ENCODE measurements around the gene MRO.

MRO gene

GRCh38 chr18:50775726-50776125 lies 44.1 kb downstream of the MRO start:
- no peak for DNase-seq (ENCODE audit: low read depth, low spot score)
- Histone ChIP-seq H3K27me3 (ENCODE audit: control insufficient read depth, insufficient read depth, low read length) (no peaks in the 10 kb centered on the region), H3K4me3 (ENCODE audit: low read length) (no peak overlapping the region), H3K27ac (ENCODE audit: low read length) (no peak overlapping the region), H3K36me3 (ENCODE audit: control insufficient read depth, insufficient read depth, low read length) (no peaks in the 10 kb centered on the region), H3K4me1 (ENCODE audit: control insufficient read depth, insufficient read depth, low read length) (peaks cover 3% of the 10 kb centered on the region; the same call in 1 of the 2 replicates), H3K9me3 (ENCODE audit: control insufficient read depth, insufficient read depth, low read length) (no peaks in the 10 kb centered on the region)
- no CpG with 5 or more reads among the region's 14 CpGs for WGBS (ENCODE audit: insufficient coverage, insufficient read length)

- no peak overlapping the region for H3K4me3 ChIP-seq (ENCODE audit: low read length)
- no CpG with 5 or more reads among the region's 9 CpGs for WGBS (ENCODE audit: insufficient coverage, insufficient read length)
- no peaks in the 10 kb centered on the region for H3K36me3 ChIP-seq (ENCODE audit: control insufficient read depth, insufficient read depth, low read length)
- H3K27ac ChIP-seq (ENCODE audit: low read length): no peak overlapping the region
- H3K9me3 ChIP-seq (ENCODE audit: control insufficient read depth, insufficient read depth, low read length): no peaks in the 10 kb centered on the region
- H3K27me3 ChIP-seq (ENCODE audit: control insufficient read depth, insufficient read depth, low read length): no peaks in the 10 kb centered on the region
- no peak for DNase-seq (ENCODE audit: low read depth, low spot score)
- peaks cover 3% of the 10 kb centered on the region; the same call in 1 of the 2 replicates for H3K4me1 ChIP-seq (ENCODE audit: control insufficient read depth, insufficient read depth, low read length)
These were observed 44.6 kb downstream of the MRO start for GRCh38 chr18:50775207-50775606.

- DNase-seq (ENCODE audit: low read depth, low spot score): no peak
- Histone ChIP-seq H3K4me1 (ENCODE audit: control insufficient read depth, insufficient read depth, low read length) (no peaks in the 10 kb centered on the region), H3K4me3 (ENCODE audit: low read length) (no peak overlapping the region), H3K9me3 (ENCODE audit: control insufficient read depth, insufficient read depth, low read length) (no peaks in the 10 kb centered on the region), H3K27ac (ENCODE audit: low read length) (no peak overlapping the region), H3K27me3 (ENCODE audit: control insufficient read depth, insufficient read depth, low read length) (no peaks in the 10 kb centered on the region), H3K36me3 (ENCODE audit: control insufficient read depth, insufficient read depth, low read length) (no peaks in the 10 kb centered on the region)
These were observed 50.4 kb downstream of the MRO start for GRCh38 chr18:50769463-50769862.

GRCh38 chr18:50757358-50757757 lies 62.5 kb downstream of the MRO start:
- Histone ChIP-seq H3K36me3 (ENCODE audit: control insufficient read depth, insufficient read depth, low read length) (no peaks in the 10 kb centered on the region), H3K4me1 (ENCODE audit: control insufficient read depth, insufficient read depth, low read length) (no peaks in the 10 kb centered on the region), H3K27ac (ENCODE audit: low read length) (no peak overlapping the region), H3K27me3 (ENCODE audit: control insufficient read depth, insufficient read depth, low read length) (no peaks in the 10 kb centered on the region), H3K9me3 (ENCODE audit: control insufficient read depth, insufficient read depth, low read length) (no peaks in the 10 kb centered on the region), H3K4me3 (ENCODE audit: low read length) (no peak overlapping the region)
- WGBS (ENCODE audit: insufficient coverage, insufficient read length): no CpG with 5 or more reads among the region's 7 CpGs
- DNase-seq (ENCODE audit: low read depth, low spot score): no peak

- no peaks in the 10 kb centered on the region for H3K36me3 ChIP-seq (ENCODE audit: control insufficient read depth, insufficient read depth, low read length)
- H3K4me3 ChIP-seq (ENCODE audit: low read length): no peak overlapping the region
- H3K9me3 ChIP-seq (ENCODE audit: control insufficient read depth, insufficient read depth, low read length): no peaks in the 10 kb centered on the region
- H3K27ac ChIP-seq (ENCODE audit: low read length): no peak overlapping the region
- no peaks in the 10 kb centered on the region for H3K27me3 ChIP-seq (ENCODE audit: control insufficient read depth, insufficient read depth, low read length)
- no peaks in the 10 kb centered on the region for H3K4me1 ChIP-seq (ENCODE audit: control insufficient read depth, insufficient read depth, low read length)
- no CpG with 5 or more reads among the region's 3 CpGs for WGBS (ENCODE audit: insufficient coverage, insufficient read length)
- DNase-seq (ENCODE audit: low read depth, low spot score): no peak
These were observed 65.5 kb downstream of the MRO start for GRCh38 chr18:50754297-50754696.

- Histone ChIP-seq H3K27me3 (ENCODE audit: control insufficient read depth, insufficient read depth, low read length) (no peaks in the 10 kb centered on the region), H3K36me3 (ENCODE audit: control insufficient read depth, insufficient read depth, low read length) (no peaks in the 10 kb centered on the region), H3K4me1 (ENCODE audit: control insufficient read depth, insufficient read depth, low read length) (no peaks in the 10 kb centered on the region), H3K27ac (ENCODE audit: low read length) (no peak overlapping the region), H3K4me3 (ENCODE audit: low read length) (no peak overlapping the region), H3K9me3 (ENCODE audit: control insufficient read depth, insufficient read depth, low read length) (no peaks in the 10 kb centered on the region)
- no CpG with 5 or more reads among the region's 1 CpG for WGBS (ENCODE audit: insufficient coverage, insufficient read length)
- DNase-seq (ENCODE audit: low read depth, low spot score): no peak
These were observed 66.5 kb downstream of the MRO start for GRCh38 chr18:50753311-50753710.

GRCh38 chr18:50751947-50752346 lies 67.9 kb downstream of the MRO start:
- no CpG with 5 or more reads among the region's 1 CpG for WGBS (ENCODE audit: insufficient coverage, insufficient read length)

GRCh38 chr18:50751490-50751889 lies 68.3 kb downstream of the MRO start:
- WGBS (ENCODE audit: insufficient coverage, insufficient read length): no CpG with 5 or more reads among the region's 5 CpGs

More at GRCh38 chr18:50751947-50752346, 67.9 kb downstream of the MRO start:
- Histone ChIP-seq H3K27me3 (ENCODE audit: control insufficient read depth, insufficient read depth, low read length) (no peaks in the 10 kb centered on the region), H3K36me3 (ENCODE audit: control insufficient read depth, insufficient read depth, low read length) (no peaks in the 10 kb centered on the region), H3K4me3 (ENCODE audit: low read length) (no peak overlapping the region), H3K9me3 (ENCODE audit: control insufficient read depth, insufficient read depth, low read length) (no peaks in the 10 kb centered on the region), H3K4me1 (ENCODE audit: control insufficient read depth, insufficient read depth, low read length) (peaks cover 2% of the 10 kb centered on the region; the same call in 1 of the 2 replicates), H3K27ac (ENCODE audit: low read length) (no peak overlapping the region)
- DNase-seq (ENCODE audit: low read depth, low spot score): no peak

GRCh38 chr18:50750546-50750945 lies 69.3 kb downstream of the MRO start:
- Histone ChIP-seq H3K27me3 (ENCODE audit: control insufficient read depth, insufficient read depth, low read length) (no peaks in the 10 kb centered on the region), H3K9me3 (ENCODE audit: control insufficient read depth, insufficient read depth, low read length) (no peaks in the 10 kb centered on the region)
- WGBS (ENCODE audit: insufficient coverage, insufficient read length): no CpG with 5 or more reads among the region's 2 CpGs

More at GRCh38 chr18:50751490-50751889, 68.3 kb downstream of the MRO start:
- Histone ChIP-seq H3K36me3 (ENCODE audit: control insufficient read depth, insufficient read depth, low read length) (no peaks in the 10 kb centered on the region), H3K27ac (ENCODE audit: low read length) (no peak overlapping the region), H3K9me3 (ENCODE audit: control insufficient read depth, insufficient read depth, low read length) (no peaks in the 10 kb centered on the region), H3K4me1 (ENCODE audit: control insufficient read depth, insufficient read depth, low read length) (peaks cover 2% of the 10 kb centered on the region; the same call in 1 of the 2 replicates), H3K27me3 (ENCODE audit: control insufficient read depth, insufficient read depth, low read length) (no peaks in the 10 kb centered on the region), H3K4me3 (ENCODE audit: low read length) (no peak overlapping the region)
- no peak for DNase-seq (ENCODE audit: low read depth, low spot score)

GRCh38 chr18:50749945-50750344 lies 69.9 kb downstream of the MRO start:
- no peak for DNase-seq (ENCODE audit: low read depth, low spot score)
- no peaks in the 10 kb centered on the region for H3K27me3 ChIP-seq (ENCODE audit: control insufficient read depth, insufficient read depth, low read length)
- no peaks in the 10 kb centered on the region for H3K36me3 ChIP-seq (ENCODE audit: control insufficient read depth, insufficient read depth, low read length)
- no peaks in the 10 kb centered on the region for H3K9me3 ChIP-seq (ENCODE audit: control insufficient read depth, insufficient read depth, low read length)
- H3K4me3 ChIP-seq (ENCODE audit: low read length): no peak overlapping the region
- whole genome bisulfite sequencing (ENCODE audit: insufficient coverage, insufficient read length): no CpG with 5 or more reads among the region's 4 CpGs
- no peak overlapping the region for H3K27ac ChIP-seq (ENCODE audit: low read length)
- H3K4me1 ChIP-seq (ENCODE audit: control insufficient read depth, insufficient read depth, low read length): peaks cover 2% of the 10 kb centered on the region; the same call in 1 of the 2 replicates

More at GRCh38 chr18:50750546-50750945, 69.3 kb downstream of the MRO start:
- H3K27ac ChIP-seq (ENCODE audit: low read length): no peak overlapping the region
- no peak overlapping the region for H3K4me3 ChIP-seq (ENCODE audit: low read length)
- no peaks in the 10 kb centered on the region for H3K36me3 ChIP-seq (ENCODE audit: control insufficient read depth, insufficient read depth, low read length)
- H3K4me1 ChIP-seq (ENCODE audit: control insufficient read depth, insufficient read depth, low read length): peaks cover 2% of the 10 kb centered on the region; the same call in 1 of the 2 replicates
- no peak for DNase-seq (ENCODE audit: low read depth, low spot score)

GRCh38 chr18:50749421-50749820 lies 70.4 kb downstream of the MRO start:
- WGBS (ENCODE audit: insufficient coverage, insufficient read length): no CpG with 5 or more reads among the region's 5 CpGs

More at GRCh38 chr18:50749421-50749820, 70.4 kb downstream of the MRO start:
- Histone ChIP-seq H3K4me1 (ENCODE audit: control insufficient read depth, insufficient read depth, low read length) (peaks cover 2% of the 10 kb centered on the region; the same call in 1 of the 2 replicates), H3K36me3 (ENCODE audit: control insufficient read depth, insufficient read depth, low read length) (no peaks in the 10 kb centered on the region), H3K27ac (ENCODE audit: low read length) (no peak overlapping the region), H3K27me3 (ENCODE audit: control insufficient read depth, insufficient read depth, low read length) (no peaks in the 10 kb centered on the region), H3K4me3 (ENCODE audit: low read length) (no peak overlapping the region), H3K9me3 (ENCODE audit: control insufficient read depth, insufficient read depth, low read length) (no peaks in the 10 kb centered on the region)
- no peak for DNase-seq (ENCODE audit: low read depth, low spot score)

Data from iPS DF 6.9 (cell line).